ENCODE results near the gene COQ3.
"Not testable (repeated sequence)": the region's sequence is repeated elsewhere in the genome, so short reads cannot be mapped to it uniquely, and the experiment has no call there.

Gene COQ3

GRCh38 chr6:99390896-99391295 is 3.1 kb downstream of the COQ3 start:
- no peak for DNase-seq (ENCODE audit: low read depth in 2 of 2, low spot score in 1 of 2)

DNA sequence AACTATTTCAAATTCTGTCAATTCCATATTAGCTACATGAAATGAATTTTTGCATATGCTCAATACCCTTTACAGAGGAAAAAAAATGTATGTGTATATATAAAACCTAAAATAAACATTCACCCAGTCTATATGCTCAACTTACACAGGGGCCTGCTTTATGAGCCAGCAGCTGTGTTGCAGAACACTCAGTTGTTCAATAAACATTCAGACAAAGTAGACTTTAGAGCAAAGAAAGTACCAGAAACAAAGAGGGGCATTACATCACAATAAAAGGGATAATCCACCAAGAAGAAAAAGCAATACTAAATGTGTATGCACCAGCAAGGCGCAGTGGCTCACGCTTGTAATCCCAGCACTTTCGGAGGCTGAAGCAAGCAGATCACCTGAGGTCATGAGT is 9.5 kb downstream of the COQ3 start:
- DNase-seq (ENCODE audit: low read depth in 2 of 2, low spot score in 1 of 2), result no peak

- DNase-seq (ENCODE audit: low read depth in 2 of 2, low spot score in 1 of 2), result no peak
Observed at GRCh38 chr6:99378636-99379035, 15.4 kb downstream of the COQ3 start.

DNA sequence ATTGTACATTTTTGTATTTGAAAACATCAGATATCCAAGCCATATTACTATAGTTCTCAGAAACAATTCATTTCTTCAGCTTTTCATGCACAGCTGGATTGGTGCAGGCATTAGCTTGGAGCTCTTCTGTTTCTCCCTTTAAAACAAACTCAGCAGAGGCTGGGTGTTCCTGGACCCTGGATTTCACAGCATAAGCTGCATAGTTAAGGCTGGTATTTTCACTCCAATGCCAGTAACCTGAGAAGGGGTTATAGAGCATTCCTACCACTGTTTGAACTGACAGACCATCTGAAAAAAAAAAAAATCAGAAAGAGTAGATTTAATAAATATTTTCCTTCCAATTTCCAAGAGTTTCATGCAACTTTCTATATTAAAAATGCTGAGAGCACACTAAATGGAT is 24.5 kb downstream of the COQ3 start:
- DNase-seq (ENCODE audit: low read depth in 2 of 2, low spot score in 1 of 2), result no peak

DNA sequence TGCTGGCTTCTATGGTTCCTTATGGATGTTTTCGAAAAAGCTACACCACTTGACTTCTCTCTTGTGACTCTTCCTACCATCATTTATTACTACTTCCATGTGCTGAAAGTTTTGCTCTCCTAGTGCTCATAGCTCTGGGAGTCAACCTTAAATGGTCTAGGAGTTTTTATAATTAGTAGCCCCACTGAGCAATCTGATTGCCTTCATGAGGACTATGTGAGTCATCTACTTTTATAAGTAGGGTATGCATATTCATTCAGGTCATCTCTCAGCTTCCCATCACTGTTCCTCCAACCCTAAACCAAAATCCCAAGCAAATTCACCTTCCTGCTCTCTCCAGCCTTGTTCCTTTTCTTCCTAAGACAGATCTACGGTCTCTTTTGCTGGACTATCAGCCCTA is 27.1 kb downstream of the COQ3 start:
- DNase-seq (ENCODE audit: low read depth in 2 of 2, low spot score in 1 of 2), result no peak

DNA sequence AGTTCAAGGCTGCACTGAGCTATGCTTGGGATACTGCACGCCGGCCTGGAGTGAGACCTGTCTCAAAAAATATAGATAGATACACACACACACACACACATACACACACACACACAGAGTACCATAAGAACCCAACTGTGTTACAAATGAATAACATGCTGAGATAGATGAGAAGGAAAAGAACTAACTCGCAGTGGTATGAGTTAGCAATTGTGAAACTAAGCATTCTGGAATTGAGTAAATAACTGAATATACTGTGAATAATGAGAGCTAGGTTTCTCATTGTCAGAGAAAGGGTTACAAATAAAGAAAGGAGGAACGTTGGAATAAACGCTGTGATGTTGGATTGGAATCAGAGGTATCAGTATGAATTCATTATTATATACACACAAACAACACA is 30.0 kb downstream of the COQ3 start:
- DNase-seq (ENCODE audit: low read depth in 2 of 2, low spot score in 1 of 2), result no peak

DNA sequence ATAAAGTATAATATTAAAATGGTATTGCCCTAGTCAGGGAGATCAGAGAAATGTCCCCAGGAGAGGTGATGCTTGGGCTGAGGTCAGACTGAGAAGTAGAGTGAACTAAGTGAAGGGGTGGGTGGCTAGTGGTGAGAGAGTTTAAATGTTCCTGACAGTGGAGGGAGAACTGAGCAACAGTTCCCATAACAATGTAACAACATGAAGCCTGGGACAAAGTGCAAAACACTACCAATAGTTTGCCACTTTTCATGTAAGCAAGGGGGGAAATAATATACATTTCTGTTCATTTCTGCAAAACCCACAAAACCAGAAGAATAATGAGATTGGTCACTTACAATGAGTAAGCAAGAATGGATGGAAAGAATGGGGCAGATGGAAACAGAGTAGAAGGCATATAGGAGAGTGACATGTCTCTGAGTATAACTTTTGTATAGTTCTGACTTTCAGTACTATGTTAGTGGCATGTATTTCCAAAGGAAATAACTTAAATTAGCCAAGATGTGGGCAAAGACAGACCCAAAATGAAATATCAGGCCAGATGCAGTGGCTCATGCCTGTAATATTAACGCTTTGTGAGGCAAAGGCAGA is 31.2 kb downstream of the COQ3 start:
- DNase-seq (ENCODE audit: low read depth in 2 of 2, low spot score in 1 of 2), result no peak

DNA sequence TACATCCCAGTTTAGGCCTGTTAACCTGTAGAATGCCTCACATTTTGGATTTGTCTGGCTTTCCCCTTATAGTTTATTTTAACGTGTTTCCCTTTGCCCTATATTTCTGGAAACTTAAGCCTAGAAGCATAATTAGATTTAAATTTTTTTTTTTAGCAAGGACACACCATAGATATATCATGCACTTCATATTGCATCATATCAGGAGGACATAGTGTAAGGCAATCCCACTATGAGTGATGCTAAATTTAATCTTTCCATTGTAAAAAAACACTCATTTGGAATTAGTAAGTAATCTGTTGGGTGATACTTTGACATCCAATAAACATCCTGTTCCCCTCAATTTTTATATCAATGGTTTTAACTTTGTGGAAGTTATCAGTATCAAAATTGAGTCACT is 34.2 kb downstream of the COQ3 start:
- no peak for DNase-seq (ENCODE audit: low read depth in 2 of 2, low spot score in 1 of 2)

DNA sequence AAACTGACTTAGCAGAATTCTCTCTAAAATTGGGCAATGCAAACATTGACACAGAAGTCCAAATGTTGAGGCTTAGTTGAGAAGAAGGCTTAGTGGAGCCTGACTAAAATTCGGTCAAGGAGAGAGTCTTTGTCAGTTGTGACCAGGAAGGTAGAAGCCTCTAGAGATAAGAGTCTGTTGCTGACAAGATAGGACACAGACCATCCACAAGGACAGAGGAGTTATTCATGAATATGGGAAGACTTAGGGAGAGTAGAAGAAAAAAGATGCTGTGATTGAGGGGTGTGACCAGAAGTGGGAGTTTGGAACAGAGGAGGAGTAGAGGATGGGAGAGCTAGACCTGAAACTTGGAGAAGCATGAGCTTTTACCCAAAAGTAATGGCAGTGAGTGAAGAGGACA is 37.4 kb downstream of the COQ3 start:
- no peak for DNase-seq (ENCODE audit: low read depth in 2 of 2, low spot score in 1 of 2)

GRCh38 chr6:99354983-99355382 is 39.0 kb downstream of the COQ3 start:
- no peak for DNase-seq (ENCODE audit: low read depth in 2 of 2, low spot score in 1 of 2)

- no peak for DNase-seq (ENCODE audit: low read depth in 2 of 2, low spot score in 1 of 2)
Observed at GRCh38 chr6:99353126-99353525, 40.9 kb downstream of the COQ3 start.

DNA sequence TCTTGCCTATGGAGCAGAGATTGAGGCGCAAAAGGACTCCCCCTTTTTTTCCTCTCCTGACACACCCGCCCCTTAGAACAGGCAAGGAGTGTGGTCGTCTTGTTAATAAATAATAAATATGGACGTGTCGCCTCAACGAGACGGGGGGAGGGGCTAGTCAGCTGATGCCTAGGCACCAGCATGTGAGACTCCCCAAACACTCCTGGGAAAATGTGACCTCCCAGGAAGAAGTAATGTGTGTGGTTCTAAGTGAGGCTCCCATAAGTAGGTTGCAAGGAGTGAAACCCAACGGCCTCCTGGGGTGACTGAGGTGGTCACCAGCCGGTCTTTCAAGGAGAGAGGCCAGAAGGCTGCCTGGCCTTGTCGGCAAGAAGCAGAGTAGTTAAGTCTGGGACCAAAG is 43.4 kb downstream of the COQ3 start:
- no peak for DNase-seq (ENCODE audit: low read depth in 2 of 2, low spot score in 1 of 2)

GRCh38 chr6:99349171-99350141 is 44.5 kb downstream of the COQ3 start, which contains the start of gene FAXC:
TSS of gene FAXC (minus strand) at chr6:99349674. CDS start at chr6:99349372, 302 bp downstream.
- no peak for DNase-seq (ENCODE audit: low read depth in 2 of 2, low spot score in 1 of 2)

GRCh38 chr6:99348288-99349170 is 45.5 kb downstream of the COQ3 start:
- DNase-seq (ENCODE audit: low read depth in 2 of 2, low spot score in 1 of 2), result no peak

- no peak for DNase-seq (ENCODE audit: low read depth in 2 of 2, low spot score in 1 of 2)
Observed at GRCh38 chr6:99347804-99348203, 46.2 kb downstream of the COQ3 start.

GRCh38 chr6:99346595-99346994 is 47.4 kb downstream of the COQ3 start:
- DNase-seq (ENCODE audit: low read depth in 2 of 2, low spot score in 1 of 2), result no peak

DNA sequence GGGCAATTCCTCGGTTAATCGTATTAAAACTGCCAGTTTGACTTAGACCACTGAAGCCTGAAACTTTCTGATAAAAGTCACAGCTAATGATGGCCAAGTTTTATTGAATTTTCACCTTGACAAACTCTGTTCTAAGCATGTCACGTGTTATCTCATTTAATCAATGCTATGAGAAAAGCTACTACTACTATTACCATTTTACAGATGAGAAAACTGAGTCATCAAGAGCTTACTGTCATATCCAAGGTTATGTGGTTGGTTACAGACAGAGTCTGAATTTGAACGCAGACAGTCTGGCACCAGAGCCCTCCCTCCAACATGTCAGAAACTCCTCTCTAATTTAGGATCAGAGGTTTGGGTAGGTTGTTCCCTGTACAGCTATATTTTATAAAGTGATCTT is 48.8 kb downstream of the COQ3 start:
- DNase-seq (ENCODE audit: low read depth in 2 of 2, low spot score in 1 of 2), result no peak

GRCh38 chr6:99344289-99344688 is 49.7 kb downstream of the COQ3 start:
- no peak for DNase-seq (ENCODE audit: low read depth in 2 of 2, low spot score in 1 of 2)

GRCh38 chr6:99341862-99342455 is 52.0 kb downstream of the COQ3 start:
- no peak for DNase-seq (ENCODE audit: low read depth in 2 of 2, low spot score in 1 of 2)

DNA sequence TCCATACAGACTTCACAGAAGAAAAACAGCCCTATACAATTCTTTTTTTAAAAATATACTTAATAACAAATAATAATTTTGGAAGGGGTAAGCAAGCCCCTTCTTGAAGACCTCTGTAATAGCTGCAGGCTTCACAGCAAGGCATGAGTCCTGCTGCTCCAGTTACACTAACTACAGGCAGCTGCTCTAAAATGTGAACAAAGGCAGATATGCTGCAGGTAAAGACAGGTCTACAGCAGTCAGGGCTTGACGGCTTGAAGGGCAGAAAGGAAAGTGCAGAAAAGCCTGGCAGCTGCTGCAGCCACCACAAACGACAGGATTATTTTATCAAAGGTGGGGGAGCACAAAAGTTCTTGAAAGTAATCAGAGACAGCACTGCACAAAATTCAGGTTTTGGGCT is 55.8 kb downstream of the COQ3 start:
- no peak for DNase-seq (ENCODE audit: low read depth in 2 of 2, low spot score in 1 of 2)

DNA sequence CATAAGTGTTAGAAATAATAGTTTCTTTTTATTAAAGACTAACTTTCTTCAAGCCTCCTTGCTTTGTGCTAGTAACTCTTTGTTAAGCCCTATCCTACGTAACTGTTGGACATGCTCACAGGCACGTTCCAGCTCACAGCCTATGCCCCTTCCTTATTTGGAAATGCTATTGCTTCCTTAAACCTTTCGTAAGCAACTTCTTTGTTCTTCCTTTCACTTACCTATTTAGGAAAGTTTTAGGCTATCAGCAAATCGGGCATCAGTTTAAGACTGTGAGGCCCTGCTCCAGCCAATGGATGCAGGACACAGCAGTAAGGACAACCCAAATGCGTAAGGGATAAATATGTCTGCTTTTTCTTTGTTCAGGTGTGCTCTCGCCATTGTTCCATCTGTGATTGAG is 58.7 kb downstream of the COQ3 start:
- not testable (repeated sequence) for DNase-seq (ENCODE audit: low read depth in 2 of 2, low spot score in 1 of 2)

Data from stimulated activated CD8-positive, alpha-beta memory T cell treated with anti-CD3 and anti-CD28 coated beads, Interleukin-4, amount 100 ng/mL, for 4 hours (primary cell).